ENCODE data around the gene DRC7. TPM values are rescaled to one million over a fixed set of nuclear protein-coding genes. Genes with fewer than 3 reads are reported as not detected.

Gene DRC7
- total RNA-seq, 2 donors from 2014 or later = 1.6 to 1.8 TPM

- Mint-ChIP-seq H3K9me3 (no peaks in the 10 kb centered on the region), H3K36me3 (ENCODE audit: low read depth) (no peaks in the 10 kb centered on the region), H3K27ac (no peak overlapping the region), H3K4me1 (peaks cover 9% of the 10 kb centered on the region), H3K4me3 (no peak overlapping the region), H3K27me3 (ENCODE audit: insufficient read depth) (peaks cover 1% of the 10 kb centered on the region)
- Histone ChIP-seq H3K36me3 (ENCODE audit: control insufficient read depth, insufficient read depth, low read length) (no peaks in the 10 kb centered on the region), H3K27me3 (ENCODE audit: control insufficient read depth, insufficient read depth, low read length, poor library complexity, severe bottlenecking) (no peaks in the 10 kb centered on the region), H3K9me3 (ENCODE audit: control insufficient read depth, low read length) (no peaks in the 10 kb centered on the region), H3K4me3 (ENCODE audit: low read length) (no peak overlapping the region), H3K27ac (ENCODE audit: low read depth, low read length) (no peak overlapping the region), H3K4me1 (ENCODE audit: control insufficient read depth, insufficient read depth, low read length) (no peaks in the 10 kb centered on the region), H3K9ac (ENCODE audit: extremely low read depth, low read length, poor library complexity, severe bottlenecking) (no peak overlapping the region)
- TF ChIP-seq CTCF (conservative IDR thresholded peaks at IDR 0.05) = no peak
- no peak for DNase-seq
- 88 to 93% methylated on average over 2 to 3 of the region's 3 CpGs for WGBS, 2 experiments (ENCODE audit: insufficient coverage in 1 of 2, insufficient read length in 1 of 2)
Measured at GRCh38 chr16:57687363-57687929, 7.2 kb upstream of the DRC7 start.

GRCh38 chr16:57688487-57688986, 6.1 kb upstream of the DRC7 start:
- Histone ChIP-seq H3K27ac (ENCODE audit: low read depth, low read length) (no peak overlapping the region), H3K9me3 (ENCODE audit: control insufficient read depth, low read length) (no peaks in the 10 kb centered on the region), H3K9ac (ENCODE audit: extremely low read depth, low read length, poor library complexity, severe bottlenecking) (no peak overlapping the region), H3K4me3 (ENCODE audit: low read length) (no peak overlapping the region), H3K27me3 (ENCODE audit: control insufficient read depth, insufficient read depth, low read length, poor library complexity, severe bottlenecking) (no peaks in the 10 kb centered on the region), H3K4me1 (ENCODE audit: control insufficient read depth, insufficient read depth, low read length) (no peaks in the 10 kb centered on the region), H3K36me3 (ENCODE audit: control insufficient read depth, insufficient read depth, low read length) (no peaks in the 10 kb centered on the region)
- H3K4me3 Mint-ChIP-seq = no peak overlapping the region
- H3K27ac Mint-ChIP-seq = no peak overlapping the region
- H3K36me3 Mint-ChIP-seq (ENCODE audit: low read depth) = no peaks in the 10 kb centered on the region
- H3K27me3 Mint-ChIP-seq (ENCODE audit: insufficient read depth) = peaks cover 1% of the 10 kb centered on the region
- no peaks in the 10 kb centered on the region for H3K9me3 Mint-ChIP-seq
- TF ChIP-seq CTCF (conservative IDR thresholded peaks at IDR 0.05) = no peak
- 82% methylated on average over 4 of the region's 4 CpGs; no CpG with 5 or more reads in 1 of the 2 experiments for WGBS, 2 experiments (ENCODE audit: insufficient coverage in 1 of 2, insufficient read length in 1 of 2)
- peaks cover 9% of the 10 kb centered on the region for H3K4me1 Mint-ChIP-seq
- DNase-seq = no peak

- H3K36me3 Mint-ChIP-seq (ENCODE audit: low read depth) = no peaks in the 10 kb centered on the region
- WGBS, 2 experiments (ENCODE audit: insufficient coverage in 1 of 2, insufficient read length in 1 of 2) = 63 to 83% methylated on average over 8 to 15 of the region's 15 CpGs
Measured at GRCh38 chr16:57688987-57689761, 5.4 kb upstream of the DRC7 start.

More at GRCh38 chr16:57688987-57689761, 5.4 kb upstream of the DRC7 start:
- Mint-ChIP-seq H3K4me1 (peaks cover 9% of the 10 kb centered on the region), H3K4me3 (no peak overlapping the region), H3K27me3 (ENCODE audit: insufficient read depth) (peaks cover 1% of the 10 kb centered on the region), H3K27ac (no peak overlapping the region), H3K9me3 (no peaks in the 10 kb centered on the region)
- Histone ChIP-seq H3K36me3 (ENCODE audit: control insufficient read depth, insufficient read depth, low read length) (no peaks in the 10 kb centered on the region), H3K9me3 (ENCODE audit: control insufficient read depth, low read length) (no peaks in the 10 kb centered on the region), H3K4me1 (ENCODE audit: control insufficient read depth, insufficient read depth, low read length) (no peaks in the 10 kb centered on the region), H3K9ac (ENCODE audit: extremely low read depth, low read length, poor library complexity, severe bottlenecking) (no peak overlapping the region), H3K27ac (ENCODE audit: low read depth, low read length) (no peak overlapping the region), H3K4me3 (ENCODE audit: low read length) (no peak overlapping the region), H3K27me3 (ENCODE audit: control insufficient read depth, insufficient read depth, low read length, poor library complexity, severe bottlenecking) (no peaks in the 10 kb centered on the region)
- DNase-seq = no peak
- TF ChIP-seq CTCF (conservative IDR thresholded peaks at IDR 0.05) = no peak
